Jurkat, Clone E6-1 (cell line): ENCODE data around the gene SLAIN1.

Experiments
- DNase-seq: peaks from one replicate; pipeline ENCODE4 v3.0.0-alpha.2; 2011; ENCODE audit warnings: low read depth, low spot score
- H3K4me3 ChIP-seq: 2 replicates; pipeline ENCODE4 v1.5.1; 2011; ENCODE audit warnings: mild to moderate bottlenecking, low read length, control low read depth, moderate library complexity

The SLAIN1 gene

DNA sequence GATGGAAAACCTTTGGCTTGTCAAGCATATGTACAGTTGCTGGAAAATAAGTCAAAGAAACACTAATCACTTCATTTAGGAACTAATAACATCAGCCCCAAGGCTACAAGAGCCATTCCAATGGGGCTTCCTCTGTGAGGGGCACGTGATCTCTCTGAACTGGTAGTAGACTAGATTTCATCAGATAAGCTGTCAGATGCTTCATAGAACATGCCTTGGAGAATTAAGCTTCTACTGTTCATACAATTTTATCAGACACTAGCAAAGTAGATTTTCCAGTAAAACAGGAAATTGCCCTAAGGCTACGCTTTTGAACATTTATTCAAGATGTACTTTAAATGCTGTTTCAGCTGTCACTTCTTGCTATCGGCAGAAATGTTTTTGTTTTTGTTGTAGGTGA is 113.4 kb downstream of the SLAIN1 start:
- DNase-seq, result peak; percentile 74

GRCh38 chr13:77811381-77811780 is 113.9 kb downstream of the SLAIN1 start:
- no peak for DNase-seq
- H3K4me3 ChIP-seq, result no peak overlapping the region

More for the DNA sequence above, 113.4 kb downstream of the SLAIN1 start:
- H3K4me3 ChIP-seq, result no peak overlapping the region; the same call in 1 of the 2 replicates

DNA sequence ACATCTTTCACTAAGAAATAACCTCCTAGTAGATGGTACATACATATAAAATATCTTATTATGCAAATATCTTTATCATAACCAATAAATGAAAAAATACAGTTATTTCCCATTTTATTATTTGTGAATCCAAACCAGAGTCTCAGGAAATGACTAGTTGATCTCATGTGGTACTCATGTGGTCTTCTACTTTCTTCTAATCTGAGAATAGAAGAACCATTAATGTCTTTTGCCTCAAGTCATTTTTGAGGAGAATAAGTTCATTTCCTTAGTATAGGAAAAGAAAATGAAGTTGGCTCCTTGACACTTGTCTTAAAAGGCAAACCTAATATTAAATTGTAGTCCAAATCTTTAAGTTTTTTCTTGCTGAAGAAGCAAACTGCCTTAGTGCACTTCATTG is 114.5 kb downstream of the SLAIN1 start:
- no peak overlapping the region for H3K4me3 ChIP-seq
- DNase-seq, result no peak
